ENCODE measurements around the gene CHST14. TPM values are rescaled to one million over a fixed set of nuclear protein-coding genes. Genes with fewer than 3 reads are reported as not detected.

Gene CHST14
- total and polyA plus RNA-seq, 7 donors = 2.5 to 5.3 (median 4.1) TPM

DNA sequence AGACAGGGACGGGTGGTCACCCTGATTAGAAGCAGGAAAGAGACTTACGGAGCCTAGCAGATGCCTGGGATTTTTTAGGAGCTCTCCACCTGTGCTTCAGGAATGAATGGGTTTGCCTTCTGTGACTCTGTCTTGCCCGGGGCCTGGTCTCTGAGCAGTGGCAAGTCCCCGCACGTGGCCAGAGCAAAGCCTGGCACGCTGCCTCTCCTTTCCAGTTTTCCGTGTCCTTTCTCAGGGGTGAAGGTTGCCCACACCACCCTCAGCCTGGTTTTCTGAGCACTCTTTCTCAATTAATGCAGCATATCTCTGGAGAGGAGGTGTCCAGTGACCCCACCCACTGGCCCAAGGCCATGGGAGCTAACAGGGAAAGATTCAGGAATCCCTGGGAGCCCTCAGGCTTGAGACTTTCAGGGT lies 14.5 kb upstream of the CHST14 start:
- H3K27me3 ChIP-seq (ENCODE audit: insufficient read depth in 3 of 3, low read length in 2 of 3) = no peaks in the 10 kb centered on the region
- H3K4me1 ChIP-seq = peaks cover 23% of the 10 kb centered on the region
- ATAC-seq = peak in 1 of 4 donors; percentile 26
- TF ChIP-seq, protein P1, sequence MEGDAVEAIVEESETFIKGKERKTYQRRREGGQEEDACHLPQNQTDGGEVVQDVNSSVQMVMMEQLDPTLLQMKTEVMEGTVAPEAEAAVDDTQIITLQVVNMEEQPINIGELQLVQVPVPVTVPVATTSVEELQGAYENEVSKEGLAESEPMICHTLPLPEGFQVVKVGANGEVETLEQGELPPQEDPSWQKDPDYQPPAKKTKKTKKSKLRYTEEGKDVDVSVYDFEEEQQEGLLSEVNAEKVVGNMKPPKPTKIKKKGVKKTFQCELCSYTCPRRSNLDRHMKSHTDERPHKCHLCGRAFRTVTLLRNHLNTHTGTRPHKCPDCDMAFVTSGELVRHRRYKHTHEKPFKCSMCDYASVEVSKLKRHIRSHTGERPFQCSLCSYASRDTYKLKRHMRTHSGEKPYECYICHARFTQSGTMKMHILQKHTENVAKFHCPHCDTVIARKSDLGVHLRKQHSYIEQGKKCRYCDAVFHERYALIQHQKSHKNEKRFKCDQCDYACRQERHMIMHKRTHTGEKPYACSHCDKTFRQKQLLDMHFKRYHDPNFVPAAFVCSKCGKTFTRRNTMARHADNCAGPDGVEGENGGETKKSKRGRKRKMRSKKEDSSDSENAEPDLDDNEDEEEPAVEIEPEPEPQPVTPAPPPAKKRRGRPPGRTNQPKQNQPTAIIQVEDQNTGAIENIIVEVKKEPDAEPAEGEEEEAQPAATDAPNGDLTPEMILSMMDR (IDR thresholded peaks at IDR 0.05) = no peak
- no peak overlapping the region for H3K4me3 ChIP-seq
- 33 to 54% (median 40%) methylated on average over 7 of the region's 7 CpGs for WGBS, 3 donors
- H3K36me3 ChIP-seq (ENCODE audit: insufficient read depth in 1 of 2, low read depth in 1 of 2) = peaks cover 0 to 28% of the 10 kb centered on the region in 2 donors
- H3K9me3 ChIP-seq = no peaks in the 10 kb centered on the region
- H3K27ac ChIP-seq = no peak overlapping the region
- DNase-seq = peak in 1 of 2 donors; percentile 46
- intact Hi-C loops (cut with DNase I) = no loop called here

DNA sequence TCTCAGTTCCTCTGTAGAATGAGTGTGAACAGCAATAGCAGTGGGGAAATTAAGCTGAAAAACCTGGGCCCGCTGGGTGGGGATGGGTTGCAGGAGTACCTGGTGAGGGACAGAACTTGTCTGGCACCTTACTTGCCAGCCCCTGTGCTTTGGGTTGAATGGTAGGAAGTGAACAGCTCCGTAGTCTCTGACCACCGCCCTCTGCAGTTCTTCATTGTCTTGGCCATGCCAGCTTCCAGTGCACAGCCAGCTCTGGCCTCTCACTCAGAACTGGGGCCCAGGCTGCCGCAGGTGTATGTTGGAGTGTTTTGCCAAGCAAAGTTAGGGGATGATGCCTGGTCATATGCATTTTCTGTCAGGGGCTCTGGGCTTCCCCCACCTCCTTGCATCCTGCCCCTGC lies 14.0 kb upstream of the CHST14 start:
- DNase-seq (peak in 1 of 2 donors; percentile 32), ATAC-seq (no peak)
- Histone ChIP-seq H3K27ac (no peak overlapping the region), H3K9me3 (no peaks in the 10 kb centered on the region), H3K36me3 (ENCODE audit: insufficient read depth in 1 of 2, low read depth in 1 of 2) (peaks cover 0 to 28% of the 10 kb centered on the region in 2 donors), H3K4me1 (peaks cover 23% of the 10 kb centered on the region), H3K27me3 (ENCODE audit: insufficient read depth in 3 of 3, low read length in 2 of 3) (no peaks in the 10 kb centered on the region), H3K4me3 (no peak overlapping the region)
- TF ChIP-seq, protein P1 (IDR thresholded peaks at IDR 0.05) = no peak
- intact Hi-C loops (cut with DNase I) = no loop called here
- 67 to 81% (median 73%) methylated on average over 4 of the region's 4 CpGs for WGBS, 3 donors

DNA sequence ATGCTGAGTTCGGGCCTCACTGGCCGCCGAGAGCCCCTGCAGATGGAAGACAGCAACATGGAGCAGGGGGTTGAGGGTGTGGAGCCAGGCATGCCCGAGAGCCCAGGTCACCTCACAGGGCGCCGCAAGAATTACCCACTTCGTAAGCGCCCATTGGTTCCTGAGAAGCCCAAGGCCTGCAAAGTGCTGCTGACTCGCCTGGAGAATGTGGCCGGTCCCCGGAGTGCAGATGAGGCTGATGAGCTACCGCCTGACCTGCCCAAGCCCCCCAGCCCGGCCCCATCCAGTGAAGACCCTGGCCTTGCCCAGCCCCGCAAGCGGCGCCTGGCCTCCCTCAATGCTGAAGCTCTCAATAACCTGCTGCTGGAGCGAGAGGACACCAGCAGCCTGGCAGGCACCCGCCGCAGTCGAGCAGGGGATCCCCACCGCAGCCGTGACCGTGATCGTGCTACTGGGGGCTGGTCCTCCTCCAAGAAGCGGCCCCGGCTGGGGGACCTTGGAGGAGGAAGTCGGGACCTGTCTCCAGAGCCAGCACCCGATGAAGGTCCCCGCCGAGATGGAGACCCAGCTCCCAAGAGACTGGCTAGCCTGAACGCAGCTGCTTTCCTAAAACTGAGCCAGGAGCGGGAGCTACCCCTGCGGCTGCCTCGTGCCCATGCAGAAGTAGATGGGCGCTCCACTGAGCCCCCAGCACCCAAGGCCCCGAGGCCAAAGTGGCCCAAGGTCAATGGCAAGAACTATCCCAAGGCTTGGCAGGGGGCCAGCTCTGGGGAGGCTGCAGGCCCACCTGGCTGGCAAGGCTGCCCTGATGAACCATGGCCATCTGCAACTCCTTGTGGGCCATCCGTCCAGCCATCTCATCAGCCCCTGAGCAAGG lies 12.1 kb upstream of the CHST14 start:
- ATAC-seq (no peak), DNase-seq (peak in 1 of 2 donors; percentile 54)
- peaks cover 0 to 47% of the 10 kb centered on the region in 2 donors for H3K36me3 ChIP-seq (ENCODE audit: insufficient read depth in 1 of 2, low read depth in 1 of 2)
- peaks cover 23% of the 10 kb centered on the region for H3K4me1 ChIP-seq
- no peaks in the 10 kb centered on the region for H3K27me3 ChIP-seq (ENCODE audit: insufficient read depth in 3 of 3, low read length in 2 of 3)
- no peak overlapping the region for H3K27ac ChIP-seq
- H3K9me3 ChIP-seq = no peaks in the 10 kb centered on the region
- TF ChIP-seq, protein P1 (IDR thresholded peaks at IDR 0.05) = no peak
- 93 to 95% (median 94%) methylated on average over 34 to 37 of the region's 37 CpGs for WGBS, 3 donors
- no peak overlapping the region for H3K4me3 ChIP-seq
- intact Hi-C loops (cut with DNase I) = no loop called here

DNA sequence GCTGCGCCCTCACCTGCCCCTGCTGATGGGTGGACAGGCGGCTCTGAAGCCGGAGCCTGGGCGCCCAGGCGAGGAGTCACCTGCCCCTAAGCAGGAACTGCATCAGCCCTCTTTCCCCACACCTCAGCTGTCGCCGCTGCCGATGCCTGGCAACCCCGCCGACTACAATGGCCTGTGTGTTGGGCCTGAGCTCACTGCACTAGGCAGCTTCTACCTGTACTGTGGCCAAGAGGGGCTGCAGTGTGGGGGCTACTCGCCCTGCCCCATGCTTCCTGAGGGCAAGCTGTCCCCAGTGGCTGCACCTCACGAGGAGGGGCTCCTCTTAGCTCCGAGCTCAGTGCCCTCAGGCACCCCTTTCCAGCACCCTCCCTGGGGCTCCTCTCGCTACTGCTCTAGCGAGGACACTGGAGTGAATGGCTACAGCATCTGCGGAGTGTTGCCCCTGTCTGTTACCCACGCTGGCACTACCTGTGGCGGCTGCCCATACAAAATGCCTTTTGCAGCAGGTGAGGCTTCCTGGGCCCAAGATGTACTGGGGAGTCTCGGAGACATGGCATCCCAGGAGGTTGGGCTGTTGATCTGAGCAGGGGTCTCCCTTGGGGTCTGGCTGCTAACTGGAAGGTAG lies 11.3 kb upstream of the CHST14 start:
- H3K9me3 ChIP-seq = no peaks in the 10 kb centered on the region
- peaks cover 21% of the 10 kb centered on the region for H3K4me1 ChIP-seq
- H3K27ac ChIP-seq = no peak overlapping the region
- intact Hi-C loops (cut with DNase I) = no loop called here
- ATAC-seq = no peak
- H3K27me3 ChIP-seq (ENCODE audit: insufficient read depth in 3 of 3, low read length in 2 of 3) = no peaks in the 10 kb centered on the region
- TF ChIP-seq, protein P1 (IDR thresholded peaks at IDR 0.05) = no peak
- WGBS, 3 donors = 96 to 98% (median 97%) methylated on average over 19 of the region's 19 CpGs
- no peak overlapping the region for H3K4me3 ChIP-seq
- peak in 1 of 2 donors; percentile 44 for DNase-seq
- peaks cover 0 to 55% of the 10 kb centered on the region in 2 donors for H3K36me3 ChIP-seq (ENCODE audit: insufficient read depth in 1 of 2, low read depth in 1 of 2)

Measured in psoas muscle (tissue), 8 donors.